Endometrium (tissue), 2 donors: Measurements from ENCODE around the gene TAF11L6.
"Not testable (repeated sequence)": the region's sequence is repeated elsewhere in the genome, so short reads cannot be mapped to it uniquely, and the experiment has no call there.

Source experiments
- FAIRE-seq: peaks from 2 replicates; lab custom pipeline; 2012; peaks lifted over from hg19 to GRCh38; lab: Jason Lieb, UNC
- donor health status: control.
- donor health status: control.

TAF11L6 gene

DNA sequence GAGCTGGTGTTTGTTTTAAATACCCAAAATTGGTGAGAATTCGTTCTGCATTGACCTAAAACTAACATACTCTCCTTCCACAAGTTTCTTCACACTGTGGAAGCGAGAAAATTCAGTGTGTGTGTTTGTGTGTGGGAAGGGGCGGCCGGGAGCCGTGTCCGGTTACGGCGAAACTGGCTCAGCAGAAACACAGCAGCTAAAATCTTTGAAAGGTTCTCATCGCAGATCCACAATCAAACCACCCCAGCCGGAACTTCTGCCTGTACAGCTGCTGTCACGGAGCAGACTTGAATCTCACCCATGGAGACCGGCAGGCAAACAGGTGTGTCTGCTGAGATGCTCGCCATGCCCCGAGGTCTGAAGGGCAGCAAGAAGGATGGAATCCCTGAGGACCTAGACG is at the start of gene TAF11L6:
Gene TAF11L6, plus strand, starts transcription at position 301 of the 400 bp plus-strand sequence.
- not testable (repeated sequence) for FAIRE-seq

DNA sequence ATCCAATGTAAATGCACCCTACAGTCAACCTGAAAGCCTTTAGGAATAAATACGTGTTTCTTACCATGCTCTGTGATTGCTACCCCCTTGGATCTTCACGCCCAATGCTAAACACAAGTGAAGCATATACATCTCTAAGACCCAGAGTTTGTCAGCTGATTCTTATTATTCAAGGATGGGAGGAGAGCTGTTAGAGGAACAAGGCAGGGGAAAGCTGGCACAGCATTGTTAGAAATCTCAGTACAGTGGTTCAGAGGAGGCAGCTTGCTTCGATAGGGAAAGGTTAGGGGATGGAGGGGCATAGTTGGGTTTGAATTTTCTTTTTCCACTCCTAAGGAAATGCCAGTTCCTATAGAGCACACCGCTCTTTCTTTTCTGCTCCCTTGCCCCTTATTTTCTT is 47.1 kb upstream of the TAF11L6 start:
- FAIRE-seq = no peak

DNA sequence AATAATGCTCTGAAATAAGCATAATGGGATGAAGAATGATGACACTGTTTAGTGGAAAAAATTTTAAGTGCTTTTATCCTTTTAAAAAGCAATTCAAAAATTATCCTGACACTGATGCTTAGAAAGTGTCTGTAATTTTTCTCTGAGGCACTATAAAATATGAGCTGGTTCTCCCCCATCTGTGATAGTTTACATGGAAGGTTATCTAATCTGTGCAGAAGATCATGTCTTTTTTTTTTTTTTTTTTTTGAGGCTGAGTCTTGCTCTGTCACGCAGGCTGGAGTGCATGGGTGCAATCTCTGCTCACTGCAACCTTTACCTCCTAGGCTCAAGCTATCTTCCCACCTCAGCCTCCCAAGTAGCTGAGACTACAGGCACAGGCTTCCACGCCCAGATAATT is 45.7 kb upstream of the TAF11L6 start:
- FAIRE-seq = no peak

DNA sequence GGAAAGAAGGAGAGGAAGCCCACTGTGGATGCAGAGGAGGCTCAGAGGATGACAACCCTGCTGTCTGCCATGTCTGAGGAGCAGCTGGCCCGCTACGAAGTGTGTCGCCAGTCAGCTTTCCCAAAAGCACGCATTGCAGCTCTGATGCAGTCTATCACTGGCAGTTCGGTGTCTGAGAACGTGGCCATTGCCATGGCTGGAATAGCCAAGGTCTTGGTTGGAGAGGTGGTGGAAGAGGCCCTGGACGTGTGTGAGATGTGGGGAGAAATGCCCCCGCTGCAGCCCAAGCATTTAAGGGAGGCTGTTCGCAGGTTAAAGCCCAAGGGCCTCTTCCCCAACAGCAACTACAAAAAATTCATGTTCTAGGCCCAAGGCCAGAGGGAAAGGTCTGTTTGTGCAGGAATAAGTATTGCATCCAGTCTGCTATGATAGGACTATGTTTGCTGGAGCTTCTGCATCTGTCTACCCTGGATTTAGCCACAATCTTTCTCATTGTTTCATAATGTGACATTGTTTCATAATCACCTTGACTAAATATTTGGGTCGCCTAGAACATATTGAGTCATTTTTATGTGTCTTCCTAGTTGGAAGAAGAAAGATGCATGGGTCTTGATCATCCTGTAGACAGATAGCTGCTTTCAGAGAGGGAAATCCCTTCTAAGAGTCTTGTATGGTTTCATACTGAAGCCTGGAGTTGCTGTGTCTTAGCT is 41.9 kb upstream of the TAF11L6 start:
- FAIRE-seq = not testable (repeated sequence)

DNA sequence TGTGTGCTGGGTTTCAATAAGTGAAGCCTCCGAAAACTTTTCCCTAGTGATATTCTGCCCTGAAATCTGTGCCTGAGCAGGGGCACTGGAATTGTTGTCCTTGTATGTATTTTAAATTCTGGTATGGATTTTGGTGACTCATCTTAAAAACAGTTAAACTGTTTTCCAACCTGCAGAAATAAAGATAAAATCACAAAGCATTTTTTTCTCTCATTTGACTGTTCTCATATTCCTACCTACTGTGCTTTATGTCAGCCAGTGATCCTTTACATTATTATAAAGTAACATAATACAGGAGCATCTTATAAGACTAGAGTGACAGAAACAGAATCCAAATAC is 41.3 kb upstream of the TAF11L6 start:
- no peak for FAIRE-seq

DNA sequence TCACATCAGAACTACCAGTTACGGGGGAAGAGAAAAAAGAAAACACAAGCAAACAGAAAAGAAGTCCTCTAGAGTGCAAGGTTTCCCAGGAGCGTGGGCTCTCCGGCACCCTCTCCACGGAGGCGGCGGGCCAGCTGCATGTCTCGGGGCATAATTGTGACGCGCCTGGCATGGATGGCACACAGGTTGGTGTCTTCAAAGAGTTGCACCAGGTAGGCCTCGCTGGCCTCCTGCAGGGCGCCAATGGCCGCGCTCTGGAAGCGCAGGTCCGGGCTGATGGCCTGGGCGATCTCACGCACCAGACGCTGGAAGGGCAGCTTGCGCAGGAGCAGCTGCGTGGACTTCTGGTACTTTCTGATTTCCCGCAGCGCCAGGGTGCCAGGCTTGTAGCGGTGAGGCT is 37.2 kb upstream of the TAF11L6 start:
- FAIRE-seq = not testable (repeated sequence)

DNA sequence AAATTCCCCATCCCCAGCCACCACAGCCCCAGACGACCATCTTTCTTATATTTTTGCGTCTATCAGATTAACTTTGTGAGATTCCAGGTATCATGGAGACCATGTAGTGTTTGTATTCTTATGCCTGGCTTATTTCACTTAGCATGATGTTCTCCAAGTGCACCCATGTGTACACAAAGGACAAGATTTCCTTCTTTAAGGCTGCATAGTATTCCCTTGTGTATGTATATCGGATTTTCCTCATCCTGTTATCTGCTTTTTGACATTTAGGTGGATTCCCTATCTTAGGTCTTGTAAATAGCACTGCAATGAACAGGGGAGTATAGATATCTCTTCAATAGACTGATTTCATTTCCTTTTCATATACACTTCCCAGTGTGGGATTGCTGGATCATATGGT is 35.7 kb upstream of the TAF11L6 start:
- no peak for FAIRE-seq

DNA sequence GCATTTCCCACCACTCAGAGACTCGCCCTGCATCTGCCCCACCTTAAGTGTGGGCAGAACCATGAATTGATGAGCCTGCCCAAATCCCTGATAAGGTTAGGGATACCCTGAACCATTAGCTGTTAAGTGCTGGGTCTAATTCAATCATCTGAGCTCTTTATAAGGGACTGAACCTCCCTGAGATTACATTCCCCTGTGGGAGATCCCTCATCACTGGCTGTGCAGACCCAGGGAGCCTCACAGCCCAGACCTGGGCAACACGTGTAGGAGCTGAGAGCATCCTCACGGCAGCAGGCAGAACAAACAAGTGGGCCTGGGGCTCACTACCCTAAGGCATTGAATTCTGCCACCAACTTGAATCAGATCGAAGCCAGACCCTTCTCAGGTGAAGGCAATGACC is 31.0 kb upstream of the TAF11L6 start:
- no peak for FAIRE-seq

DNA sequence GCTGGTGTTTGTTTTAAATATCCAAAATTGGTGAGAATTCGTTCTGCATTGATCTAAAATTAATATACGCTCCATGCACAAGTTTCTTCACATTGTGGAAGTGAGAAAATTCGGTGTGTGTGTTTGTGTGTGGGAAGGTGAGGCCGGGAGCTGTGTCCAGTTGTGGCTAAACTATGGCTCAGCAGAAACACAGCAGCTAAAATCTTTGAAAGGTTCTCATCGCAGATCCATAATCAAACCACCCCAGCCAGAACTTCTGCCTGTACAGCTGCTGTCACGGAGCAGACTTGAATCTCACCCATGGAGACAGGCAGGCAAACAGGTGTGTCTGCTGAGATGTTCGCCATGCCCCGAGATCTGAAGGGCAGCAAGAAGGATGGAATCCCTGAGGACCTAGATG is 30.5 kb upstream of the TAF11L6 start, which contains the start of gene TAF11L2:
Gene TAF11L2, plus strand, starts transcription at position 301 of the 400 bp plus-strand sequence.
- FAIRE-seq = not testable (repeated sequence)

DNA sequence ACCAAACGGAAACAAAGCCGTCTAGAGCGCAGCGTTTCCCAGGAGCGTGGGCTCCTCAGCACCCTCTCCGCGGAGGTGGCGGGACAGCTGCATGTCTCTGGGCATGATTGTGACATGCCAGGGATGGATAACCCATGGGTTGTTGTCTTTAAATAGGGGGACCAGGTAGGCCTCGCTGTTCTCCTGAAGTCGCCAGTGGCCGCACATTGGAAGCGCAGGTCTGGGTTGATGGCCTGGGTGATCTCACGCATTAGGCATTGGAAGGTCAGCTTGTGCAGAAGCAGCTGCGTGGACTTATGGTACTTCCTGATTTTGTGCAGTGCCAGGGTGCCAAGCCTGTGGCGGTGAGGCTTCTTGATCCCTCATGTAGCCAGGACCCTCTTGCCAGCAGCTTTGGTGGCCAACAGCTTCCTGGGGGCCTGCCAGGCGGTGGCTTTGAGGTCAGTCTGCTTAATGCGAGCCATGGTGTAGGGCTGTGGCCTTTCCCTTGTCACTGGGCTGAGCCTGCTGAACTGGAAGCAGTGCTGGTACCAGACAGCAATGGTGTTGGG is 16.6 kb upstream of the TAF11L6 start:
- no peak for FAIRE-seq

DNA sequence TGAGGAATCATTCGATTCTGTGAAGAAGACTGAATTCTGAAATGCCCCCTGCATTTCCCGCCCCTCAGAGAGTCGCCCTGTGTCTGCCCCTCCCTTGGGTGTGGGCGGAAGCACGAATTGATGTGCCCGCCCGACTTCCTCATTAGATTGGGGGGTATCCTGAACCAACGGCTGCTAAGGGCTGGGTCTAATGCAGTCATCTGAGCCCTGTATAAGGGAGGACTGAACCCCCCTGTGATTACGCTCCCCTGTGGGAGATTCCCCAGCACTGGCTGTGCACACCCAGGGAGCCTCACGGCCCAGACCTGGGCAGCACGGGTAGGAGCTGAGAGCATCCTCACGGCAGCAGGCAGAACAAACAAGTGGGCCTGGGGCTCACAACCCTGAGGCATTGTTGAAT is 10.9 kb upstream of the TAF11L6 start:
- FAIRE-seq = not testable (repeated sequence)

DNA sequence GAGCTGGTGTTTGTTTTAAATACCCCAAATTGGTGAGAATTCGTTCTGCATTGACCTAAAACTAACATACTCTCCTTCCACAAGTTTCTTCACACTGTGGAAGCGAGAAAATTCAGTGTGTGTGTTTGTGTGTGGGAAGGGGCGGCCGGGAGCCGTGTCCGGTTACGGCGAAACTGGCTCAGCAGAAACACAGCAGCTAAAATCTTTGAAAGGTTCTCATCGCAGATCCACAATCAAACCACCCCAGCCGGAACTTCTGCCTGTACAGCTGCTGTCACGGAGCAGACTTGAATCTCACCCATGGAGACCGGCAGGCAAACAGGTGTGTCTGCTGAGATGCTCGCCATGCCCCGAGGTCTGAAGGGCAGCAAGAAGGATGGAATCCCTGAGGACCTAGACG is 10.4 kb upstream of the TAF11L6 start, which contains the start of gene TAF11L3:
Gene TAF11L3, plus strand, starts transcription at position 301 of the 400 bp plus-strand sequence.
- not testable (repeated sequence) for FAIRE-seq

DNA sequence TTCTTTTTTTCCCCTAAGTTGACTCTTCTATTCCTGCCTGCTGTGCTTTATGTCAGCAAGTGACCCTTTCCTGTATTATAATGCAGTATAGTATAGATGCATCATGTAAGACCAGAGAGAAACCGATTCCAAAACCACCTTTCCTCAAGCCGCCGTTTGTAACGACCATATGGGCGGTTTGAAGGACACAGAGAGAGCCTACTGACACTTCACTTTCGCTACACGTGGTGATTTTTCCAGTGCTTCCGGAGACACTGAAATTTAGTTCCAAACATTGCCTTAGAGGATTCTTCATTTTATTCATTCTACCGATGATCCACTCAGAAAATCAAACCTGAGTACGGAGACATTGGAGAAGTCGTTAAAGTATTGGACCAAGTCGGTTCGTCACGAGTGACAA is 9.0 kb upstream of the TAF11L6 start:
- not testable (repeated sequence) for FAIRE-seq

DNA sequence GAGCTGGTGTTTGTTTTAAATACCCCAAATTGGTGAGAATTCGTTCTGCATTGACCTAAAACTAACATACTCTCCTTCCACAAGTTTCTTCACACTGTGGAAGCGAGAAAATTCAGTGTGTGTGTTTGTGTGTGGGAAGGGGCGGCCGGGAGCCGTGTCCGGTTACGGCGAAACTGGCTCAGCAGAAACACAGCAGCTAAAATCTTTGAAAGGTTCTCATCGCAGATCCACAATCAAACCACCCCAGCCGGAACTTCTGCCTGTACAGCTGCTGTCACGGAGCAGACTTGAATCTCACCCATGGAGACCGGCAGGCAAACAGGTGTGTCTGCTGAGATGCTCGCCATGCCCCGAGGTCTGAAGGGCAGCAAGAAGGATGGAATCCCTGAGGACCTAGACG is 7.0 kb upstream of the TAF11L6 start, which contains the start of gene TAF11L4:
Gene TAF11L4, plus strand, starts transcription at position 301 of the 400 bp plus-strand sequence.
- FAIRE-seq = not testable (repeated sequence)

DNA sequence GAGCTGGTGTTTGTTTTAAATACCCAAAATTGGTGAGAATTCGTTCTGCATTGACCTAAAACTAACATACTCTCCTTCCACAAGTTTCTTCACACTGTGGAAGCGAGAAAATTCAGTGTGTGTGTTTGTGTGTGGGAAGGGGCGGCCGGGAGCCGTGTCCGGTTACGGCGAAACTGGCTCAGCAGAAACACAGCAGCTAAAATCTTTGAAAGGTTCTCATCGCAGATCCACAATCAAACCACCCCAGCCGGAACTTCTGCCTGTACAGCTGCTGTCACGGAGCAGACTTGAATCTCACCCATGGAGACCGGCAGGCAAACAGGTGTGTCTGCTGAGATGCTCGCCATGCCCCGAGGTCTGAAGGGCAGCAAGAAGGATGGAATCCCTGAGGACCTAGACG is 3.5 kb upstream of the TAF11L6 start, which contains the start of gene TAF11L5:
Gene TAF11L5, plus strand, starts transcription at position 301 of the 400 bp plus-strand sequence.
- FAIRE-seq = not testable (repeated sequence)

DNA sequence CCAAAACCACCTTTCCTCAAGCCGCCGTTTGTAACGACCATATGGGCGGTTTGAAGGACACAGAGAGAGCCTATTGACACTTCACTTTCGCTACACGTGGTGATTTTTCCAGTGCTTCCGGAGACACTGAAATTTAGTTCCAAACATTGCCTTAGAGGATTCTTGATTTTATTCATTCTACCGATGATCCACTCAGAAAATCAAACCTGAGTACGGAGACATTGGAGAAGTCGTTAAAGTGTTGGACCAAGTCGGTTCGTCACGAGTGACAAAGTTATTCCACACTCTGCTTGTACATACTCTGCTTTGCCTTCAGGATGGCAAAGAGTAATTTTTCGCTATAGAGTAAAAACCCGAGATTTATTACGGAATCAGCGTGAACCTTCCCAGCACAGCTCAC is 2.0 kb upstream of the TAF11L6 start:
- not testable (repeated sequence) for FAIRE-seq
